H7 (cell line): ENCODE data around the gene ZNF613. TPM values are rescaled to one million over a fixed set of nuclear protein-coding genes. Genes with fewer than 3 reads are reported as not detected.

Source experiments
- total RNA-seq: library from RNA; depleted of rRNA; stranded (reverse); fragments of >200 nt; shearing (Covaris generic); gene quantifications from 2 replicates; pipeline ENCODE4 v1.2.3, GENCODE V29; 2014; rRNA removed

ZNF613 gene
- total RNA-seq, 1 experiment from 2014 or later: 7.9 TPM

Other genes with a start within 250 kb of the ZNF613 start
- 6.3 and 15.0 TPM in 2 replicates for gene SPACA6, start 234.1 kb upstream of the ZNF613 start, total RNA-seq
- gene HAS1, start 203.5 kb upstream of the ZNF613 start, total RNA-seq: 0.37 TPM in 1 of 2 replicates, not detected in the other
- not detected in 2 replicates for gene FPR1, start 175.6 kb upstream of the ZNF613 start, total RNA-seq
- not detected in 2 replicates for gene FPR2, start 166.3 kb upstream of the ZNF613 start, total RNA-seq
- not detected in 2 replicates for gene FPR3, start 132.3 kb upstream of the ZNF613 start, total RNA-seq
- 6.5 and 15.0 TPM in 2 replicates for gene ZNF577, start 39.5 kb upstream of the ZNF613 start, total RNA-seq
- 8.3 and 17.0 TPM in 2 replicates for gene ZNF649, start 22.5 kb upstream of the ZNF613 start, total RNA-seq
- 0.15 and 0.28 TPM in 2 replicates for gene ZNF350, start 59.4 kb downstream of the ZNF613 start, total RNA-seq
- 0.80 and 1.4 TPM in 2 replicates for gene ZNF615, start 80.7 kb downstream of the ZNF613 start, total RNA-seq
- gene ZNF614, start 100.9 kb downstream of the ZNF613 start, total RNA-seq: 7.3 and 13.5 TPM in 2 replicates
- 2.3 and 2.9 TPM in 2 replicates for gene ZNF432, start 121.4 kb downstream of the ZNF613 start, total RNA-seq
- 4.0 and 4.1 TPM in 2 replicates for gene ZNF841, start 168.3 kb downstream of the ZNF613 start, total RNA-seq
- 4.8 and 10.3 TPM in 2 replicates for gene ZNF616, start 212.5 kb downstream of the ZNF613 start, total RNA-seq
- gene ZNF836, start 244.1 kb downstream of the ZNF613 start, total RNA-seq: 4.7 and 7.5 TPM in 2 replicates